ENCODE measurements around the gene CCL21. TPM values are rescaled to one million over a fixed set of nuclear protein-coding genes. Genes with fewer than 3 reads are reported as not detected.

The CCL21 gene
- total and polyA plus RNA-seq, 2 of the 13 experiments (the other 11 are each of a cell fraction or from before 2014, with no cell fraction given): not detected

DNA sequence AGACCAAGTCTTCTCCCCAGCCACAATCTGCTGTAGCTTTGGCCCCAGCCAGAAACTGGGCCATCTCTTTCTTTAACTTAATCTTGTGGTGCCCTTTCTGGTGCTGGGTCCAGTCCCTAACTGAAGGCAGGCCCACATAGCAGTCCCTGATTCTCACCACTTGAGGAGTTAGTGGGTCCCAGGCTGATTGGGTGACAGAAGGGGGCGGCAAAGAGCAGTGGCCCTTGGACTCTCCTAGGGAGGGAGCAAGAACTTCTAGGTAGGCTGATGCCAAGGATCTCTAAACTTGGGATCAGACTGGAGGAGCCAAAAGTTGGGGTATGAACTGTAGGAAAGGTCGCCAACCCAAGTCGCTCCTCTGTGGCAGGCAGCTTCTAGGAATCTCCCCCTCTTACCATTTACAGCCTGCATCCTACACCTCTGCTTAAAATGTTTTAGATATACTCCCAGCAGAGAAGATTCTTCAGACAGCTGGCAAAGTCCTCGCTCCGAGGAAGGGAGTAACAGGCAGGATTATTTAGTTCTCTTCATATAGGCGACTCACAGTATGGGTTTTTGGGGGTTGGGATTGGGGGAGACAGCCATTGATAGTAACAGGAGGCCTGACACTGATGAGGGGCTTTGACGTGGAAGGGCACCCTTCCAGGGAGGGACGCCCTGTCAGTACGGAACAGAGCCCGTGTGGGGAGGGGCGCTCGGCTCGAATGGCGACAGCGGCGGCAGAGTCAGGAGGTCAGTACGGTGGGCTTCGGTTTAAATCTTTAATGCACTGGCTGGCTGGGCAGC is 45.5 kb downstream of the CCL21 start (continued):
- TF ChIP-seq SOX13 (IDR thresholded peaks at IDR 0.05) (no peak), SOX13 (CRISPR knock-in tag; conservative IDR thresholded peaks at IDR 0.05 in 1 of 2, IDR thresholded peaks at IDR 0.05 in 1 of 2) (no peak), ZNF800 (CRISPR knock-in tag; IDR thresholded peaks at IDR 0.05) (no peak), ZFX (CRISPR knock-in tag; IDR thresholded peaks at IDR 0.05; ENCODE audit: low read depth) (no peak), GATAD1 (CRISPR knock-in tag; IDR thresholded peaks at IDR 0.05) (no peak), IKZF4 (CRISPR knock-in tag; IDR thresholded peaks at IDR 0.05; ENCODE audit: borderline replicate concordance, low read depth, not compliant biosample characterization) (no peak), KLF15 (CRISPR knock-in tag; IDR thresholded peaks at IDR 0.05; ENCODE audit: borderline replicate concordance) (no peak), PHF20 (CRISPR knock-in tag; IDR thresholded peaks at IDR 0.05) (no peak), TFAP4 (IDR thresholded peaks at IDR 0.05; ENCODE audit: borderline replicate concordance, low read depth) (no peak), ZNF703 (CRISPR knock-in tag; IDR thresholded peaks at IDR 0.05; ENCODE audit: borderline replicate concordance) (no peak), ZFP91 (CRISPR knock-in tag; IDR thresholded peaks at IDR 0.05; ENCODE audit: borderline replicate concordance) (peak; percentile 41; the same call in 1 of the 2 replicates), MEIS2 (CRISPR knock-in tag; IDR thresholded peaks at IDR 0.05) (no peak), NFE2 (CRISPR knock-in tag; IDR thresholded peaks at IDR 0.05) (no peak), ZNF816 (CRISPR knock-in tag; IDR thresholded peaks at IDR 0.05; ENCODE audit: borderline replicate concordance) (no peak), U2AF2 (IDR thresholded peaks at IDR 0.05; ENCODE audit: low read depth, low read length) (no peak), ZNF788 (CRISPR knock-in tag; IDR thresholded peaks at IDR 0.05; ENCODE audit: borderline replicate concordance) (no peak), PRPF4 (IDR thresholded peaks at IDR 0.05; ENCODE audit: low read depth, low read length, poor library complexity, severe bottlenecking) (no peak)
- TF ChIP-seq, protein P1, sequence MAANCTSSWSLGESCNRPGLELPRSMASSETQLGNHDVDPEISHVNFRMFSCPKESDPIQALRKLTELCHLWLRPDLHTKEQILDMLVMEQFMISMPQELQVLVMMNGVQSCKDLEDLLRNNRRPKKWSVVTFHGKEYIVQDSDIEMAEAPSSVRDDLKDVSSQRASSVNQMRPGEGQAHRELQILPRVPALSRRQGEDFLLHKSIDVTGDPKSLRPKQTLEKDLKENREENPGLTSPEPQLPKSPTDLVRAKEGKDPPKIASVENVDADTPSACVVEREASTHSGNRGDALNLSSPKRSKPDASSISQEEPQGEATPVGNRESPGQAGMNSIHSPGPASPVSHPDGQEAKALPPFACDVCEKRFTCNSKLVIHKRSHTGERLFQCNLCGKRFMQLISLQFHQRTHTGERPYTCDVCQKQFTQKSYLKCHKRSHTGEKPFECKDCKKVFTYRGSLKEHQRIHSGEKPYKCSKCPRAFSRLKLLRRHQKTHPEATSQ (CRISPR knock-in tag; IDR thresholded peaks at IDR 0.05; ENCODE audit: borderline replicate concordance): no peak
- TF ChIP-seq, protein P2, sequence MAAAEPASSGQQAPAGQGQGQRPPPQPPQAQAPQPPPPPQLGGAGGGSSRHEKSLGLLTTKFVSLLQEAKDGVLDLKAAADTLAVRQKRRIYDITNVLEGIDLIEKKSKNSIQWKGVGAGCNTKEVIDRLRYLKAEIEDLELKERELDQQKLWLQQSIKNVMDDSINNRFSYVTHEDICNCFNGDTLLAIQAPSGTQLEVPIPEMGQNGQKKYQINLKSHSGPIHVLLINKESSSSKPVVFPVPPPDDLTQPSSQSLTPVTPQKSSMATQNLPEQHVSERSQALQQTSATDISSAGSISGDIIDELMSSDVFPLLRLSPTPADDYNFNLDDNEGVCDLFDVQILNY (CRISPR knock-in tag; conservative IDR thresholded peaks at IDR 0.05): no peak
- TF ChIP-seq, protein P3, sequence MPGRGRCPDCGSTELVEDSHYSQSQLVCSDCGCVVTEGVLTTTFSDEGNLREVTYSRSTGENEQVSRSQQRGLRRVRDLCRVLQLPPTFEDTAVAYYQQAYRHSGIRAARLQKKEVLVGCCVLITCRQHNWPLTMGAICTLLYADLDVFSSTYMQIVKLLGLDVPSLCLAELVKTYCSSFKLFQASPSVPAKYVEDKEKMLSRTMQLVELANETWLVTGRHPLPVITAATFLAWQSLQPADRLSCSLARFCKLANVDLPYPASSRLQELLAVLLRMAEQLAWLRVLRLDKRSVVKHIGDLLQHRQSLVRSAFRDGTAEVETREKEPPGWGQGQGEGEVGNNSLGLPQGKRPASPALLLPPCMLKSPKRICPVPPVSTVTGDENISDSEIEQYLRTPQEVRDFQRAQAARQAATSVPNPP (CRISPR knock-in tag; IDR thresholded peaks at IDR 0.05): no peak
